NCI-H1105 treated with DMSO at 0.1 percent for 48 hours (cell line): ENCODE results near the gene ZNF189.
A peak's percentile ranks its signal among the peaks of the same experiment; 100 is the strongest.

Source experiments
- DNase-seq: peaks from one replicate; lab custom pipeline; 2025; lab: John Stamatoyannopoulos, UW

ZNF189 gene

GRCh38 chr9:101449071-101449721, 50.5 kb downstream of the ZNF189 start:
- peak; percentile 69 for DNase-seq

- no peak for DNase-seq
These were observed 52.3 kb downstream of the ZNF189 start for GRCh38 chr9:101450931-101451330.

- DNase-seq, result no peak
These were observed 52.8 kb downstream of the ZNF189 start for GRCh38 chr9:101451498-101451897.

- DNase-seq, result no peak
These were observed 55.3 kb downstream of the ZNF189 start for GRCh38 chr9:101453776-101454570.

GRCh38 chr9:101455656-101456240, 57.1 kb downstream of the ZNF189 start:
- DNase-seq, result no peak

GRCh38 chr9:101457003-101457402, 58.4 kb downstream of the ZNF189 start:
- DNase-seq, result no peak

- peak; percentile 76 for DNase-seq
These were observed 60.4 kb downstream of the ZNF189 start for GRCh38 chr9:101458963-101459631.
